CMK (cell line): ENCODE results near the gene ZNF134.

Experiments used
- DNase-seq: peaks from one replicate; pipeline ENCODE4 v3.0.0-alpha.2; 2010; ENCODE audit warnings: low read depth

Gene ZNF134

GRCh38 chr19:57613941-57614743 lies at the start of gene ZNF134:
ZNF134 (plus strand) TSS chr19:57614242; CDS start chr19:57619469, 5,227 bp downstream.
- DNase-seq, result peak; percentile 92

- peak; percentile 20 for DNase-seq
These were observed 47.4 kb upstream of the ZNF134 start for GRCh38 chr19:57566396-57567265.

GRCh38 chr19:57570707-57571106 lies 43.3 kb upstream of the ZNF134 start:
- DNase-seq, result no peak

GRCh38 chr19:57572415-57572947 lies 41.6 kb upstream of the ZNF134 start:
- DNase-seq, result no peak

GRCh38 chr19:57576661-57577060 lies 37.4 kb upstream of the ZNF134 start:
- no peak for DNase-seq

- peak; percentile 100 for DNase-seq
These were observed 35.4 kb upstream of the ZNF134 start, which contains the start of gene ZNF416 for GRCh38 chr19:57578487-57579205. ZNF416 (minus strand) TSS chr19:57578911; CDS start chr19:57578704, 207 bp downstream.

- DNase-seq, result no peak
These were observed 30.9 kb upstream of the ZNF134 start for GRCh38 chr19:57583104-57583520.

- peak; percentile 90 for DNase-seq
These were observed 30.3 kb upstream of the ZNF134 start, which contains the start of gene ZIK1 for GRCh38 chr19:57583521-57584416. ZIK1 (plus strand) TSS chr19:57584145; CDS start chr19:57584357, 212 bp downstream.

GRCh38 chr19:57587529-57587928 lies 26.5 kb upstream of the ZNF134 start:
- DNase-seq, result no peak

- no peak for DNase-seq
These were observed 14.7 kb upstream of the ZNF134 start for GRCh38 chr19:57599377-57599760.

GRCh38 chr19:57599761-57600383 lies 14.2 kb upstream of the ZNF134 start, which contains the start of gene ZNF530:
ZNF530 (plus strand) TSS chr19:57599885; CDS start chr19:57604346, 4,461 bp downstream.
- peak; percentile 93 for DNase-seq

GRCh38 chr19:57606931-57607330 lies 7.1 kb upstream of the ZNF134 start:
- DNase-seq, result no peak

GRCh38 chr19:57611113-57611512 lies 2.9 kb upstream of the ZNF134 start:
- no peak for DNase-seq

GRCh38 chr19:57615346-57615745 lies 1.3 kb downstream of the ZNF134 start:
- no peak for DNase-seq

- no peak for DNase-seq
These were observed 6.8 kb downstream of the ZNF134 start for GRCh38 chr19:57620673-57621348.

- no peak for DNase-seq
These were observed 9.0 kb downstream of the ZNF134 start for GRCh38 chr19:57623091-57623490.

- peak; percentile 84 for DNase-seq
These were observed 19.2 kb downstream of the ZNF134 start, which contains the start of gene ZNF211 for GRCh38 chr19:57632987-57633831. ZNF211 (plus strand) TSS chr19:57633168; CDS start chr19:57633347, 179 bp downstream.

GRCh38 chr19:57633832-57634131 lies 19.7 kb downstream of the ZNF134 start:
- no peak for DNase-seq

- DNase-seq, result no peak
These were observed 23.3 kb downstream of the ZNF134 start for GRCh38 chr19:57637379-57637778.
